Measurements from ENCODE around the gene MAML2.

GRCh38 chr11:96326959-96327358 is 16.0 kb downstream of the MAML2 start:
- TF ChIP-seq CTCF (conservative IDR thresholded peaks at IDR 0.05) (no peak), EZH2 (IDR thresholded peaks at IDR 0.05; ENCODE audit: low read depth) (no peak)

Data from PC-9 (cell line).